Left renal pelvis (tissue), 4 donors: ENCODE results near the gene BNIP3. TPM values are rescaled to one million over a fixed set of nuclear protein-coding genes. Genes with fewer than 3 reads are reported as not detected.

Source experiments
- DNase-seq, 4 donors: peaks; one replicate each; pipeline ENCODE4 v3.0.0-alpha.2; 2013; ENCODE audit warnings: low read depth in 4 of 4, low spot score in 3 of 4
- polyA plus RNA-seq, 4 donors: library from polyadenylated mRNA; unstranded; fragments of 120-200 nt; gene quantifications; one replicate each; pipeline ENCODE4 v1.2.1, GENCODE V29; 2013; ENCODE audit not compliant: insufficient read length in 4 of 4

BNIP3 gene
- polyA plus RNA-seq, 4 donors = 24.1 to 79.2 (median 70.1) TPM

GRCh38 chr10:131979821-131980270, 1.9 kb downstream of the BNIP3 start:
- no peak for DNase-seq

GRCh38 chr10:131979336-131979735, 2.4 kb downstream of the BNIP3 start:
- no peak for DNase-seq

- DNase-seq = no peak
Observed at GRCh38 chr10:131978851-131979250, 2.9 kb downstream of the BNIP3 start.

- no peak for DNase-seq
Observed at GRCh38 chr10:131978366-131978765, 3.4 kb downstream of the BNIP3 start.

GRCh38 chr10:131977323-131978096, 4.2 kb downstream of the BNIP3 start:
- DNase-seq = no peak

- no peak for DNase-seq
Observed at GRCh38 chr10:131975796-131976195, 5.9 kb downstream of the BNIP3 start.

- no peak for DNase-seq
Observed at GRCh38 chr10:131975003-131975402, 6.7 kb downstream of the BNIP3 start.

GRCh38 chr10:131974034-131974817, 7.5 kb downstream of the BNIP3 start:
- DNase-seq = no peak

GRCh38 chr10:131973160-131973951, 8.4 kb downstream of the BNIP3 start:
- DNase-seq = no peak

GRCh38 chr10:131972474-131973071, 9.2 kb downstream of the BNIP3 start:
- DNase-seq = peak in 1 of 4 donors; percentile 54

GRCh38 chr10:131971591-131971990, 10.1 kb downstream of the BNIP3 start:
- no peak for DNase-seq

GRCh38 chr10:131970946-131971345, 10.8 kb downstream of the BNIP3 start:
- no peak for DNase-seq

GRCh38 chr10:131968949-131969348, 12.8 kb downstream of the BNIP3 start:
- no peak for DNase-seq

GRCh38 chr10:131964298-131964697, 17.4 kb downstream of the BNIP3 start:
- DNase-seq = no peak

GRCh38 chr10:131963811-131964210, 17.9 kb downstream of the BNIP3 start:
- no peak for DNase-seq

- DNase-seq = no peak
Observed at GRCh38 chr10:131963350-131963749, 18.4 kb downstream of the BNIP3 start.

GRCh38 chr10:131961777-131962662, 19.7 kb downstream of the BNIP3 start:
- no peak for DNase-seq

GRCh38 chr10:131961047-131961776, 20.5 kb downstream of the BNIP3 start:
- DNase-seq = no peak

- no peak for DNase-seq
Observed at GRCh38 chr10:131960631-131961046, 21.1 kb downstream of the BNIP3 start.
